ENCODE data around the gene DSC3.

Gene DSC3

DNA sequence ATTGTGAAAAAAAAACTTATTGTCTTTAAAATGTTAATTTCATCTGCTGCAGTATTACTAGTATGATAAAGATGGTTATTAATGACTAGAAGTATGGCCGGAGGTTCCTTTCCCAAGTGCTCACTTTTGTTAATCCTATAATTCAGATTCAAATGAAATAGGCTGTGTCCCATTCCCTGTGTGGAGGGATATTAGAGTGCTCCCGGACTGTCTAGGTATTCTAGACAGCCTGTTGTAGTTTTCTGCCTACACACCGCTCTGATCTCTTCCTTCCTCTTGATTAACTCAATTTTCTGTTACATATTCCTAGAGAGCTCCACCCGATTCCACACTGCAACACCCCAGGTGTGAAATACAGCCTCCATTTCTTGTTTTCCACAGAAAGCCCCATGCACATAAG, 15.4 kb upstream of the DSC3 start:
- H3K27me3 ChIP-seq (ENCODE audit: control insufficient read depth, insufficient read depth, low read length) = no peaks in the 10 kb centered on the region
- H3K36me3 ChIP-seq (ENCODE audit: insufficient read depth, low read length) = no peaks in the 10 kb centered on the region
- no peaks in the 10 kb centered on the region for H3K4me1 ChIP-seq (ENCODE audit: control insufficient read depth, insufficient read depth, low read length)
- H3K9me3 ChIP-seq (replicated peaks; ENCODE audit: low read length) = peaks cover 4% of the 10 kb centered on the region
- no peak overlapping the region for H3K9ac ChIP-seq (ENCODE audit: low read depth, low read length)
- H3K4me2 ChIP-seq (ENCODE audit: low read length) = no peak overlapping the region
- H3K4me3 ChIP-seq (ENCODE audit: low read length) = no peak overlapping the region

DNA sequence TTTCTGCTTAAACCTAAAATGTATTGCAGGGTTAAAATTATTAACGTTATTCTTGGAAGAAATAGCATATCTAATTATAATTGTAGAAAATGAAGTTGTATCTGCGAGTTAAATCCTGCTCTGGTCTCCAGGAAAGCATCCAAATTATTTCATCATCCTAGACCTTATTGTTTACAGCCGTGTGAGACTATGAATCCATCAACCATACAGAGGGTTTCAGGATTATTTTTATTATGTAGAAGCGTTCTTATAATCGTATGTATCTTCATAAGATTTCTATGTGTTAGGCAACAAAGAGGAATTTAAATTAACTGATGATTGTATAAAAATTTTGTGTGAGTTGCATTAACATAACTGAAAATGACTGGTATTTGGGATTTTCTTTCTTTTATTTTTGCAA, 14.5 kb upstream of the DSC3 start:
- no peak overlapping the region for H3K9ac ChIP-seq (ENCODE audit: low read depth, low read length)
- no peak overlapping the region for H3K4me2 ChIP-seq (ENCODE audit: low read length)
- no peaks in the 10 kb centered on the region for H3K36me3 ChIP-seq (ENCODE audit: insufficient read depth, low read length)
- peaks cover 4% of the 10 kb centered on the region for H3K9me3 ChIP-seq (replicated peaks; ENCODE audit: low read length)
- H3K4me1 ChIP-seq (ENCODE audit: control insufficient read depth, insufficient read depth, low read length) = no peaks in the 10 kb centered on the region
- H3K4me3 ChIP-seq (ENCODE audit: low read length) = no peak overlapping the region
- no peaks in the 10 kb centered on the region for H3K27me3 ChIP-seq (ENCODE audit: control insufficient read depth, insufficient read depth, low read length)

DNA sequence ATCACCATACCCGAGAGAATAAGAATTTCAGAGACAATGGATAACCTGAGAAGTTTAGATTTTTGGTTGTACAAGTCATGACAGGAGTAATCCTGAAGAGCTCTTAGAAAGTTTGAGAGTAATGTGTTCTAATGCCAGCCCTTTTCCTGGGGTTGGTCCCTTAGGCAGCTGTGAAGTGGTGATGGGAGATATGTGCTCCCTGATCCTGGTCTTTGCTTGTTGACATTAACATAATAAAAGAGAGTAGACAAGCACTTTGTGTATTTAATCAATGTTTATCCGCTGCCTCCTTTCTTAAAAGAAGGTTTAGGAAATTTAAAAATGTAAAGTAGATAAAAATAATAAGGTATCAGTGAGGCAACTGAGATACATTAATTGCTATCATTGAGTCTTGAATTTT, 13.8 kb upstream of the DSC3 start:
- no peaks in the 10 kb centered on the region for H3K36me3 ChIP-seq (ENCODE audit: insufficient read depth, low read length)
- peaks cover 4% of the 10 kb centered on the region for H3K9me3 ChIP-seq (replicated peaks; ENCODE audit: low read length)
- no peaks in the 10 kb centered on the region for H3K4me1 ChIP-seq (ENCODE audit: control insufficient read depth, insufficient read depth, low read length)
- no peak overlapping the region for H3K4me2 ChIP-seq (ENCODE audit: low read length)
- H3K4me3 ChIP-seq (ENCODE audit: low read length) = no peak overlapping the region
- H3K27me3 ChIP-seq (ENCODE audit: control insufficient read depth, insufficient read depth, low read length) = no peaks in the 10 kb centered on the region
- H3K9ac ChIP-seq (ENCODE audit: low read depth, low read length) = no peak overlapping the region

DNA sequence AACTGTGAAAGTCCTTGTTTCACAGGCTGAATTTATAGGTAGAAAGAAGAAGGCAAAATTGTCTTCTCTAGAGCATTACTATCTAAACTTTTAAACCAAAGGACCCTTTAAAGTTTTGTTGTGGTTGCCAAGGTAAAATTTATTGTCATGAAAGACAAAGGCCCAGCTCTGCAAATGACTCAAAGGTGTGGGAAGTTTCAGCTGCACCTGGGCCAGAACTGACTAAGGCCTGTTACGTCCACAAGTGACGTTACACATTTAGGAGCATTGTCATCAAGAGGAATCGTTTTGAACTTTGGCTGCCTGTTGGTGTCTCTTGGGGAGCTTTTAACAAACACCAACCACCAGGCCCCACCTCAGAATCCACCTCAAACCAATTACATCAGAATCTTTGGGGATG, 8.1 kb upstream of the DSC3 start:
- no peak overlapping the region for H3K9ac ChIP-seq (ENCODE audit: low read depth, low read length)
- H3K4me3 ChIP-seq (ENCODE audit: low read length) = no peak overlapping the region
- no peaks in the 10 kb centered on the region for H3K4me1 ChIP-seq (ENCODE audit: control insufficient read depth, insufficient read depth, low read length)
- H3K36me3 ChIP-seq (ENCODE audit: insufficient read depth, low read length) = no peaks in the 10 kb centered on the region
- no peak overlapping the region for H3K4me2 ChIP-seq (ENCODE audit: low read length)
- H3K9me3 ChIP-seq (replicated peaks; ENCODE audit: low read length) = peaks cover 6% of the 10 kb centered on the region
- no peaks in the 10 kb centered on the region for H3K27me3 ChIP-seq (ENCODE audit: control insufficient read depth, insufficient read depth, low read length)

DNA sequence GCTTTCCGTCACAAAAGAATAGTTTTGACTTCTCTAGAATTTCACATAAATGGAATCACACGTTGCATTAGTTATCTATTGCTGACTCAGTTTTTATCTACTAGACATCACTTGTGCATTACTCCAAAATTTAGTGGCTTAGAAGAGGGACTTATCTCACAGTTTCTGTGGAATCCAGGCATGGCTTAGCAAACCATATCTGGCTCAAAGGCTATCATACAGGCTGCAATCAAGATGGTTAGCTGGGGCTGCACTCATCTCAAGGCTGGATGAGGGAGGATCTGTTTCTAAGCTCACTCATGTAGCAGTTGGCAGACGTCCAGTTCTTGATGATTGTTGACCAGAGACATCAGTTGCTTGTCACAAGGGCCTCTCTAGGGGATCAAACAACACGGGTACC, 6.6 kb upstream of the DSC3 start:
- no peak overlapping the region for H3K4me2 ChIP-seq (ENCODE audit: low read length)
- no peaks in the 10 kb centered on the region for H3K36me3 ChIP-seq (ENCODE audit: insufficient read depth, low read length)

DNA sequence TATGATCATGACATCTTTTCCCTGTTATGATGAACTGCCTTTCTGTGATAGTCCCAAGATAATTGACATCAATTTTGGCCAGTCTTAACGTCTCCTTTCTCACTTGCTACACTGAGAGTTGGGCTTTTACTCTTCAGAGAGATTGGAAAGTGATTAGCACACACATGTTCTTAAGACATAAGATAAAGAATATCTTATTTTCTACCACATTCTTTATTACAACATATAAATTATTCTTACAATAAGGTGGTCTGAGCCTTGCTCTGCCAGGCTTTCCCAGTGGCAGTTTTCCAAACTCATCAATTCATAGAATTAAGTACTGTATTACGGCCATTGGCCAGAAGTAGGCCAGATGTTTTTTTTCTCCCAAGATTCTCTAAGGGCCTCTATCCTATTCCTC, 5.7 kb upstream of the DSC3 start:
- peaks cover 9% of the 10 kb centered on the region for H3K9me3 ChIP-seq (replicated peaks; ENCODE audit: low read length)
- no peak overlapping the region for H3K4me2 ChIP-seq (ENCODE audit: low read length)
- H3K9ac ChIP-seq (ENCODE audit: low read depth, low read length) = no peak overlapping the region
- no peaks in the 10 kb centered on the region for H3K36me3 ChIP-seq (ENCODE audit: insufficient read depth, low read length)
- no peaks in the 10 kb centered on the region for H3K4me1 ChIP-seq (ENCODE audit: control insufficient read depth, insufficient read depth, low read length)
- no peaks in the 10 kb centered on the region for H3K27me3 ChIP-seq (ENCODE audit: control insufficient read depth, insufficient read depth, low read length)
- no peak overlapping the region for H3K4me3 ChIP-seq (ENCODE audit: low read length)

More for the DNA sequence above, 6.6 kb upstream of the DSC3 start:
- peaks cover 9% of the 10 kb centered on the region for H3K9me3 ChIP-seq (replicated peaks; ENCODE audit: low read length)
- no peak overlapping the region for H3K4me3 ChIP-seq (ENCODE audit: low read length)
- no peaks in the 10 kb centered on the region for H3K4me1 ChIP-seq (ENCODE audit: control insufficient read depth, insufficient read depth, low read length)
- H3K9ac ChIP-seq (ENCODE audit: low read depth, low read length) = no peak overlapping the region
- no peaks in the 10 kb centered on the region for H3K27me3 ChIP-seq (ENCODE audit: control insufficient read depth, insufficient read depth, low read length)

DNA sequence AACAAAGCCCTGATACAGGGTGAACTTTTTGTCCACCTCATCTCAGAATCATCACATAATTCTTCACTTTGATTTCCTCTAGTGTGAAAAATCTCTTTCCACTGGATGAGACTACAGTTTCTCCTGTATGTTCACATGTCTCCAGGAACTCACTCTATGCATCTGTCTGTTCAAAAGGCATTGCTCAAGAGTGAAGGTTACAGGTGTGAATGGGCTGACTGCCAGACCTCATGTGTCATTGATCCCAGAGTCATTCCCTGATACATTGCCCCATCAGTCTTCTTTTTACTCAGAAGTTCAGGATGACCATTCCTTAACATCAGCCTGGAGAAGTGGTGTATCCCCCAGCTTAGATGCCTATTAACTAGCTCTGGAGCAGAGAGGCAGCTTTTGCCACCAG, 4.4 kb upstream of the DSC3 start:
- H3K9me3 ChIP-seq (replicated peaks; ENCODE audit: low read length) = peaks cover 9% of the 10 kb centered on the region
- H3K36me3 ChIP-seq (ENCODE audit: insufficient read depth, low read length) = no peaks in the 10 kb centered on the region
- no peak overlapping the region for H3K9ac ChIP-seq (ENCODE audit: low read depth, low read length)
- no peak overlapping the region for H3K4me3 ChIP-seq (ENCODE audit: low read length)
- no peak overlapping the region for H3K4me2 ChIP-seq (ENCODE audit: low read length)
- peaks cover 6% of the 10 kb centered on the region for H3K27me3 ChIP-seq (ENCODE audit: control insufficient read depth, insufficient read depth, low read length)
- H3K4me1 ChIP-seq (ENCODE audit: control insufficient read depth, insufficient read depth, low read length) = no peaks in the 10 kb centered on the region

DNA sequence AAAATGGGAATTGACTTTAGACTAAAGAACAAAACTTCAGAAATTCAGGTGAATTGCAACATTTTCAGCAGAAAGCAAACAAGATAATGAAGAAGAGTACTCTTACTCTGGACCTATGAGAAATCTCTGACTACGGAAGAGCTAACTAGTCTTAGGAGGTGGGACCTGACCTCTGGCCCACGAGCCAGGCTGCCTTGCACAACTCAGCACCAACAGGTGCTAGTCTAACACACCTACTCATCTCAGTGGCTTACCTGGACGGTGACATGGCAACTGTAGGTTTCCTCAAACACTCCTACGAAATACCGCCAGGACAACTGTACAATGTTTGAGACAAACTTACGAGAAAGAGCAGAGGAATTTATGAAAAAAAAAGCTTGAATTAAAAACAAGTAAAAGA, 3.1 kb upstream of the DSC3 start:
- H3K36me3 ChIP-seq (ENCODE audit: insufficient read depth, low read length) = no peaks in the 10 kb centered on the region
- no peak overlapping the region for H3K9ac ChIP-seq (ENCODE audit: low read depth, low read length)
- peaks cover 18% of the 10 kb centered on the region for H3K27me3 ChIP-seq (ENCODE audit: control insufficient read depth, insufficient read depth, low read length)
- H3K4me3 ChIP-seq (ENCODE audit: low read length) = no peak overlapping the region
- no peak overlapping the region for H3K4me2 ChIP-seq (ENCODE audit: low read length)
- H3K4me1 ChIP-seq (ENCODE audit: control insufficient read depth, insufficient read depth, low read length) = no peaks in the 10 kb centered on the region
- H3K9me3 ChIP-seq (replicated peaks; ENCODE audit: low read length) = peaks cover 9% of the 10 kb centered on the region

DNA sequence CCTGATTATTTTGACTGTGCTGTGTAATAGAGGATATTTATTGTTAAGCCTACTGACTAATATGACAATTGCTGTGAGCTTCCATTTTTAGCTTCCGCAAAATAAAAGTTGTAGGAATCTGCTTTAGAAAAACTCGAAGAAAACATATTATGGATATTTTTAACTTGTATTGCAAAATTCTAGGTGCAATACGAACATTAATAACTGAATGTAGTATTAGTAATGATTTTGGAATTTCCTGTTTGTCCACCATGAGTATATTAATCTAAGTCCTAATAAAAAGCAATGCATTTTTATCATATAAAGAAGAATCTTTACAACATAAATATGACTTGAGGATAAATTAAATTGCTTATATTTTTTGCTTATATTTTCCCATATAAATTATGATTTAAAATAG, 2.4 kb upstream of the DSC3 start:
- Histone ChIP-seq H3K4me1 (ENCODE audit: control insufficient read depth, insufficient read depth, low read length) (no peaks in the 10 kb centered on the region), H3K9ac (ENCODE audit: low read depth, low read length) (no peak overlapping the region), H3K4me2 (ENCODE audit: low read length) (no peak overlapping the region), H3K27me3 (ENCODE audit: control insufficient read depth, insufficient read depth, low read length) (peaks cover 18% of the 10 kb centered on the region), H3K9me3 (replicated peaks; ENCODE audit: low read length) (peaks cover 9% of the 10 kb centered on the region), H3K4me3 (ENCODE audit: low read length) (no peak overlapping the region), H3K36me3 (ENCODE audit: insufficient read depth, low read length) (no peaks in the 10 kb centered on the region)

DNA sequence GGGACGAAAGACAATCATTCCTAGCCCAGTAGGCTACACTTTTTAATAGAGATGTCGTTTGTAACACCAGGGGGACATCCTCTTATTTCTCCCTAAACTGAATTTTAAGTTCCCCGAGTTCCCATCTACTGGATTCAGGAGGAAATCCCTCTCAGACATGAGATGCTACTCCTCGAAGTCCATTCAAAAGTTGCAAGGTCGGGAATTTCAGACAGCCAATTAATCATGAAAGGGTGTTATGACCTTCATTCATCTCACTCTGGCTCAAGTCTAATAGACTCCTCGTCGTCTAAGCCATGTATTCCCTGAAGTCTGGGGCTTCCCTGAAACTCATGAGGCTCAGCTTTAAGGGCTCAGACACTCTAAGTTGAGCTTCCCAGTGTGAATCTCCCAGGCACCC, 1.2 kb upstream of the DSC3 start:
- Histone ChIP-seq H3K9ac (ENCODE audit: low read depth, low read length) (no peak overlapping the region), H3K4me1 (ENCODE audit: control insufficient read depth, insufficient read depth, low read length) (no peaks in the 10 kb centered on the region), H3K4me3 (ENCODE audit: low read length) (no peak overlapping the region), H3K27me3 (ENCODE audit: control insufficient read depth, insufficient read depth, low read length) (peaks cover 18% of the 10 kb centered on the region), H3K4me2 (ENCODE audit: low read length) (no peak overlapping the region), H3K36me3 (ENCODE audit: insufficient read depth, low read length) (no peaks in the 10 kb centered on the region), H3K9me3 (replicated peaks; ENCODE audit: low read length) (peaks cover 9% of the 10 kb centered on the region)

DNA sequence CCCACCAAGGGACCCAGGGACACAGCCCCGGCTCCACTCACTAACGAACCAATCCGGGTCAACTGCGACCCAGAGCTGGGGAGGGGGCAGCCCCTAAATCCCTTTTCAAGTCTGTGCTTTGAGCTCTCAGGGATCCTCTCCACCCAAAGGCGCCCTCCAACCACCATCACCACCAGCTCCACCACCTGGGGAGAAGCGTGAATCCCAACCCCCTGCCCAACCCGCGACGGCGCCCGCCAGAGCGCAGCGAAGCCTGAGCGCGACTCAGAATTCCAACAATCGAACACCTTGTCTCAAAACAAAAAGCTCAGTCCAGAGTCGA, 497 bp downstream of the DSC3 start:
- Histone ChIP-seq H3K4me2 (ENCODE audit: low read length) (no peak overlapping the region), H3K9ac (ENCODE audit: low read depth, low read length) (no peak overlapping the region)

DNA sequence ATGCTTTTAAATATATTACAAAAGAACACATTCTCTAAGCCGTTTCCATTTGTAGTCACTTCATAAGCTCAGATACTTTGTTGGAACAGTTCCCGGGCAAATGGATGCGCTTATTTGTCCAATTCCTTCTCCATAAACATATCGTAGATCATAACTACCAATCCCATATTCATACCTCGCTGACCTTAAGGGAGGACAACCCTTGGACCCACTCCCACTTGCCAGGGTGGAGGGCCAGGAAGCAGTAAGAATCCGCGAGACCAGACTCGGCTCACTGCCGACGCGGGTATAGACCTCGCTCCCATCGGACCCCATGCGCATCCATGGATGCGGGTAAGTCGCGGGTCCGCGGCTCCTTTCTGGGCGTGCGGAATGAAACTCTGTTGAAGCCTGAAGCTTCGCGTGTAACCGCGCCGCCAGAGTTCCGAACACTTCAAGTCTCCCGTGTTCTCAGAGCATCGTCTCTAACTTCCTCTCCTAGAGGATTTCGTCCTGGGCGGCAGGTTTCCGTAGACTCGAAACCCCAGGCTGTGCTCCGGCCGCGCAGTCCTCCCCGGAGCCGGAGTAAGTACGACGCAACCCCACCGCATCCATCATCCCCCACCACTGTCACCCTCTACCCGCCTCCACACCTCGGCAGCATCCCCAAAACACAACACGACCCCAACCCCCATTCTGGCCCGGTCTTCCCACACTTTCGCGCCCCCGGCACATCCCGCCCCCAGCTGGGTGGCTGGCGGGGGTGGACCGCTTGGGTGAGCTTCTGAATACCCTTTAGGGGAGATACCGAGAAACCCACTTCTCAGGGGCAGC, 1.1 kb downstream of the DSC3 start:
- H3K4me1 ChIP-seq (ENCODE audit: control insufficient read depth, insufficient read depth, low read length) = no peaks in the 10 kb centered on the region
- H3K9me3 ChIP-seq (replicated peaks; ENCODE audit: low read length) = peaks cover 9% of the 10 kb centered on the region
- H3K4me3 ChIP-seq (ENCODE audit: low read length) = no peak overlapping the region
- H3K4me2 ChIP-seq (ENCODE audit: low read length) = no peak overlapping the region
- no peak overlapping the region for H3K9ac ChIP-seq (ENCODE audit: low read depth, low read length)
- H3K36me3 ChIP-seq (ENCODE audit: insufficient read depth, low read length) = no peaks in the 10 kb centered on the region
- peaks cover 18% of the 10 kb centered on the region for H3K27me3 ChIP-seq (ENCODE audit: control insufficient read depth, insufficient read depth, low read length)

More for the DNA sequence above, 497 bp downstream of the DSC3 start:
- H3K27me3 ChIP-seq (ENCODE audit: control insufficient read depth, insufficient read depth, low read length) = peaks cover 18% of the 10 kb centered on the region
- H3K36me3 ChIP-seq (ENCODE audit: insufficient read depth, low read length) = no peaks in the 10 kb centered on the region
- no peak overlapping the region for H3K4me3 ChIP-seq (ENCODE audit: low read length)
- H3K4me1 ChIP-seq (ENCODE audit: control insufficient read depth, insufficient read depth, low read length) = no peaks in the 10 kb centered on the region
- H3K9me3 ChIP-seq (replicated peaks; ENCODE audit: low read length) = peaks cover 9% of the 10 kb centered on the region

Data from skeletal muscle satellite cell (primary cell).